CD4-positive, alpha-beta T cell treated with Interleukin-15 for 1 hour (primary cell): ENCODE results near the gene HOXB1.
"Not testable (repeated sequence)": the region's sequence is repeated elsewhere in the genome, so short reads cannot be mapped to it uniquely, and the experiment has no call there.

ENCODE experiments used
- DNase-seq: peaks from one replicate; pipeline ENCODE4 v3.0.0-alpha.2; 2020

The HOXB1 gene

DNA sequence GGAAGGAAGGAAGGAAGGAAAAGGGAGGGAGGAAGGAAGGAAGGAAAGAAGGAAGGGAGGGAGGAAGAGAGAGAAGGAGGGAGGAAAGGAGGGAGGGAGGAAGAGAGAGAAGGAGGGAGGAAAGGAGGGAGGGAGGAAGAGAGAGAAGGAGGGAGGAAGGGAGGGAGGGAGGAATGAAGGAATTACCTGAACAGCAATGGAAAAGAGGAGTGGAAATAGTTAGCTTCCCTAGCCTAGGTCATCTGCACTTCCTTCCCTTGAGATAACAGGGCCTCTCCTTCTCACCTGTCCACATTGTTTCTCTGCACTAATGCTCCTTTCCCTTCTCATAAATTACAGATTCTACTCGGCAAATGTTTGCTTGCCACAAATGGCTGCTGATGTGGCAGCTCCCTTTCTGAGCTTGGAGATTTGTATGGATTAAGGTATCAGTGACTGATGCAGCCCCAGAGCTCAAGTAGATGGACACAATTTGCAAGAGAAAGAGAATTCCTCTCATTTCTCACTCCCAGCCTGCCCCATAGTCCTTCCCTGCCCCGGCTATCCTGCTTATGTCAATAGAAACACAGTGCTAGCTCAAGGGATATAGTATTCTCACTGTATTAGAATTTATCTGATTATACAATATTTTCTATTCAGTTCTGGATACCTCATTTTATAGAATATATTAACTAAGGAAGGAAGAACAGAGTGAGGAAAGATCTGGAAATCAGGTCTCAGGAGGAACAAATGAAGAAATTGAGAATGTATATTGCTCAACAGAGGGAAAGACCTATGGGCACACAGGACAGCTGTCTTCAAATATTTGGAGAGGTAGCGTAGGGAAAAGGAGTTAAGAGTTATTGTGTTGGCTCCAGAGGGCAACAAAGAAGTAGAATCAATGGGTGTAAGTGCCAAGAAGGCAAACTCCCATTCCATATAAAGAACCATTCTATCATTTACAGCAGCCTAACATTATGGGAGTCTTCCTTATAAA, 14.6 kb downstream of the HOXB1 start:
- DNase-seq, result no peak

DNA sequence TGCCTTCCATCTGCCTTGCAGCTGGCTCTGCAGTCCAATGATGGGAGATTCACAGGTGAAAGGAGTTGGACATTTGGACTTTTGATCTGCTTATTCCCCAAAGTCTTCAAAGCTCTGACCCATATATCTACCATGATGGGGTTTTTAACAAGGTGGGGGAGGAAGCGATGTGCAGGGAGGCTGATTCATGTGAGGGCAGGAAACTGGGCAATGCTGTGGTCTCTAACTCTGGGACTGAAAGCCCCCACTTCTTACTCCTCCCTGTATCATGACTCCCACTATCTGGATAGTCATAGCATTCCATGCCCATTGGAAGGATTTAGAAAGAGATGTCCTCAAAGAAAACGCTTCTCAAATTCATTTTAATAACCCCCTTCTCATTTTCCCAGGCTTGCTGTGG, 16.3 kb downstream of the HOXB1 start:
- no peak for DNase-seq

DNA sequence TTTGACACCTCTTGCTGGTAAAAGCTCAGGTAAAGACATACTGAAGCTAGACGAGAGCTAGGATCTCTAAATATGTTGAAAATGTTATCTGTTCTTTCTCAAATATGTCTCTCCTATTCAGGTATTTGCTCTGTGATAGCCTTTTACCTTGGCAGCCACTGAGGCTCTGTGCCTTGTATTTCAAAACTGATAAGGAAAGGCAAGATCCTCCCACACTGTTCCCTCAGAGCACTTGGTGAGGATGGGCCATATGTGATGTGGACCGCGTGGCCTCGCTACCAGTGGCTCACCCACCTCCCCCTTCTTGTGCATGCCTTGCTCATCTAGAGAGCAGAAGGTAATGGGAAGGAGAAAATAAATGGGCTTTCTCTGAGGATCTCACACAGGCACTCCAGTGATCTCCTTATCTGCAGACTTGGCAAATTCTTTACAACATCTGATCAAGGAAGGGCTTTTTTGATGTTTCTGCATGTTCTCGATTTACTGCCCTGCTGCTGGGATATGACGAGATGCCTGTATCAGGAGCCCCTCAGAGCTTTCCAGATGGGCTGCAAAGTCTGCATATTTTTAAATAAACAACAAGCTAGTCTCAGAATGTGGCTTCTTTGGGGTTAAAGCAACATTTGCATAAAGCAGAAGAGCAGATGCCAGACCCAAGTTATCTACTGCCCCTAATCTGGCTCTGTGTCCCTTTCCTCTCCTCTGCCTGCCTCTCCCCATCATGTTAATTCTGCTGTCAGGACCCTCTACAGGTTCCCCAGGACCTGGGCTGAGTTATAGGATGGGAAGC, 16.9 kb downstream of the HOXB1 start:
- DNase-seq, result no peak

DNA sequence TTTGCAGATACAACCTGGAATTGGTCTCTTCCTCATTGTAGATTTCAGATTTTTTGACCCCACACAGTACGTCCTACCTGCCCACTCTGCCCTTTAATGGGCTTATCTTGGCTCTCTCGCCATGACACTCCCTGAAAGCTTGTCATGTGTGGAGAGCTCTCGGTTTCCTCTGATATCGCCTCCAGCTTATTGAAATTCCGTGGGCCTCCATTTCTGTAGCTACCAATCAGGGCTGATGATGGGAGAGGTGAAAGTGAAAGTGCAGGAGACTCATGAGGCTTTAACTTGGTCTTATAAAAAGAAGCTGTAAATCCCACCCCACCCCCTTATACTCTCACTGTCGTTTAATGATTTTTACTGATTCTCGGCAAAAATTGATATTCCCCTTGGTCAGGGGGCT, 17.7 kb downstream of the HOXB1 start:
- DNase-seq, result no peak

DNA sequence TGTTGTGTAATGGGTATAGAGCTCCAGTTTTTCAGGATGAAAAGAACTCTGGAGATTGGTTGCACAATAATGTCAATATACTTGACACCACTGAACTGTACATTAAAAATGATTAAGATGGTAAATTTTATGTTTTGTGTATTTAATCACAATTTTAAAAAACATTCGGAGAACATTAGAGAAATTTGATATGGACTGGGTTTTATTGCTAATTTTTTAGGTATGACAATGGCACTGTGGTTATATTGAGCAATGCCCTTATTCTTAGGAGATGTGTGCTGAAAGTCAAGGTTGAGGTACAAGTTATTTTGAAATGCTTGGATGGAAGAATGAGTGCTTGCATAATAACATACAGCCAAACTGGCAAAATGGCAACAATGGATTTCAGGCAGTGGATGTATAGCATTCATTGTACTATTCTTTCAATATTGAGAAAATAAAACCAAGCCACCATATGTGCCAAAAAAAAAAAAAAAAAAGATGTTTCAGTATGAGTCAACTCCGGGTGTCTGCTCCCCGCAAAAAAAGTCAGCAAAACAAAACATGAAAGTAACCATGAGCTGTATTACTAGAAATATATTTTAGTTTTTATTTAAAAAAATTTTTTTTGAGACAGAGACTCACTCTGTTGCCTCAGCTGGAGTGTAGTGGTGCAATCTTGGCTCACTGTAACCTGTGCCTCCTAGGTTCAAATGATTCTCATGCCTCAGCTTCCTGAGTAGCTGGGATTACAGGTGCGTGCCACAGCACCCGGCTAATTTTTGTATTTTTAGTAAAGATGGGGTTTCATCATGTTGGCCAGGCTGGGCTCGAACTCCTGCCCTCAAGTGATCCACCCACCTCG, 19.8 kb downstream of the HOXB1 start:
- DNase-seq, result no peak

DNA sequence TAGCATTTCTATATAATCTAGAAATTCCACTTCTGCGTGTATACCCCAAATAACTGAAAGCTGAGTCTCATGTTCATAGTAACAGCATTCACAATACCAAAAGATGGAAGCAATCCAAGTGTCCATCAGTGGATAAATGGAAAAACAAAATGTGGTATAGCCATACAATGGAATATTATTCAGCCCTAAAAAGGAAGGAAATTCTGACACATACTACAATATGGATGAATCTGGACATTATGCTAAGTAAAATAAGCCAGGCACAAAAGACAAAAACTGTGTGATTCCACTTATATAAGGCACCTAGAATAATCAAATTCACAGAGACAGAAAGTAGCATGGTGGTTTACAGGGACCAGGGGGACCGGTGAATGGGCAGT, 20.4 kb downstream of the HOXB1 start:
- no peak for DNase-seq

DNA sequence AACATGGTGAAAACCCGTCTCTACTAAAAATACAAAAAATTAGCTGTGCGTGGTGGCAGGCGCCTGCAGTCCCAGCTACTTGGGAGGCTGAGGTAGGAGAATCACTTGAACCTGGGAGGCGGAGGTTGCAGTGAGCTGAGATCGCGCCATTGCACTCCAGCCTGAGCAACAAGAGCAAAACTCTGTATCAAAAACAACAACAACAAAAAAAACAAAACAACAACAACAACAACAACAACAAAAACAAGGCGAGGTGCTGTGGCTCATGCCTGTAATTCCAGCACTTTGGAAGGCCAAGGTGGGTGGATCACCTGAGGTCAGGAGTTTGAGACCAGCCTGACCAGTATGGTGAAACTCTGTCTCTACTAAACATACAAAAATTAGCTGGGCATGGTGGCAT, 21.1 kb downstream of the HOXB1 start:
- not testable (repeated sequence) for DNase-seq

DNA sequence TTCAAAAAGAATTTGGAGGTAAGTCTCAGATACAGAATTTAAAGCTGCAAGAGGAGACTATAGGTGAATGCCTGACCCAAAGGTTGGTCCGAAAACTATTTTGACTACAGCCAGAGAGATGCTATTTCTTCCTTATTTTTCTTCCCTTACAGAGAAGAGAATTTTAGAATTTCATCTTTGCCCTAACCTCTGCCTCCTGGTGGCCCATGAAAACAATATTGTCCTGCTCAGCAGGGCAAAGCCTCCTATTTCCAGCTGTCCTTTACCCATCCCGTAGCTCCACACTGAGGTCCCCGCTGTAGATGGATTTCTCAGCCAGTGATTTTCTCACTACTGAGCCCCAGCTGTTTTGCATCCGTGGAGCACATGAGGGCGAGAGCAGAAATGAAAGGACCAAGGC, 24.6 kb downstream of the HOXB1 start:
- DNase-seq, result no peak

DNA sequence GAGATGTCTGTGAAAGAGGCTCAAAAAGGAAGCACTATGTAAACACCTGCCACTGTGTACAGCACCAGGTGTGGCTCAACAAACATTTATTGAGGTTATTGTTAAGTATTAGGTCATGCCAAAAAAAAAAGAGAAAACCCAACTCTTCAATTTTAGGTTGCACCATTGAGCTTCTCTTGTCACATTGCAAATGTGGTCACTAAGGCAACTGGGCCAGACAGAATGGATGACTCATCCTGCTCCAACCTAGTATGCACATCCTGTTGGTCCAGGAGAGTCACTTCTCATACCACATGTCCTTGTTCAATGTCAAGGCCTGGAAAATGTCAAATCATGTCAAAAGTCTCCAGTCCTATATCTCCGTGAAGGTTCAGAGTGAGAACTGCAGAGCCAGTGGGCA, 25.0 kb downstream of the HOXB1 start:
- DNase-seq, result peak; percentile 61

DNA sequence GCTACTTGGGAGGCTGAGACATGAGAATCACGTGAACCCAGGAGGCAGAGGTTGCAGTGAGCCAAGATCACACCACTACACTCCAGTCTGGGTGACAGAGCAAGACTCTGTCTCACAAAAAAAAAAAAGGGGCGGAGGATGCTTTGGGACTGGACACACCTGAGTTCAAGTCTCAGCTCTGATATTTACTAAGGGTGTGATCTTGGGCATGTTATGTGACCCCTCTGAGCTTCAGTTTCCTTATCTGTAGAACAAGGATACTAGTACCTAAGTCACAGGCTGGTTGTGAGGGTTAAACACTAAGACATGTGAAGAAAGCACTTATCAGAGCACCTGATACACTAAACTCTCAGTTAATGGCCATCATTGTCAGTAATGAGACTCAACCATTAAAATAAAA, 25.9 kb downstream of the HOXB1 start:
- no peak for DNase-seq

DNA sequence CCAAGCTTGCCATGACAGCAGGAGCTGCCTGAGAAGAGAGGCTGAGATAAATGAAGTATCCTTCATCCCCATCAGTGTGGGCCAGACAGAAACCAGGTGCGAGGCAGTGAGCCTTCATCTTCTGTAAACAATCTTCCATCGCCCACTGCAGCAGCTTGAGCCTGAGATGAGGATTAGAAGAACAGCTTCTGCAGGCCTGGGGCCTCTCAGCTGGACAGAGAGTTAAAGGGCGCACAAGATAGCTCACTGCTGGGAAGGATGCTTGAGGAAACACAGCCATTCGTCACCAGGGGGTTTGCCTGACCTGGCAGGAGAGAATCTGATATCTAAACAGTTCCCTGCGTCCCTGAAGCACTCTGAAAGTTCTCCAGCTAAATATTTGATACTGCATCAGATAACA, 27.1 kb downstream of the HOXB1 start:
- no peak for DNase-seq

DNA sequence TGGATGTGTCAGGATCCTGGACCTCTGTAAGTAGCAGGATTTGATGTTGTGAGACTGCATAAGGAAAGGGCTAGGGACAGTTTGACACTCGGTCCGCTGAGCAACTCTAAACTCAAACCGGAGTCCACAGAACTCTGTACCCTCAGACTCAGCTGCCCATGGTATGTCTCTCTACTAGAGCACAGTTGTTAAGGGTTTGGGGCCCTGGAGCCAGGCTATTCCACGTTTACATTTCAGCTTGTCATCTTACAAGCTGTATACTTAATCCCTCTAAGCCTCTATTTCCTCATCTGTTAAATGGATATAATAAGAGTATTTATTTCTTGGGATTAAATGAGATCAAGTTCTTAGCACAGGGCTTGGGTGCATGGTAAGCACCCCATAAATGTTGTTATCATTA, 27.9 kb downstream of the HOXB1 start:
- DNase-seq, result no peak

DNA sequence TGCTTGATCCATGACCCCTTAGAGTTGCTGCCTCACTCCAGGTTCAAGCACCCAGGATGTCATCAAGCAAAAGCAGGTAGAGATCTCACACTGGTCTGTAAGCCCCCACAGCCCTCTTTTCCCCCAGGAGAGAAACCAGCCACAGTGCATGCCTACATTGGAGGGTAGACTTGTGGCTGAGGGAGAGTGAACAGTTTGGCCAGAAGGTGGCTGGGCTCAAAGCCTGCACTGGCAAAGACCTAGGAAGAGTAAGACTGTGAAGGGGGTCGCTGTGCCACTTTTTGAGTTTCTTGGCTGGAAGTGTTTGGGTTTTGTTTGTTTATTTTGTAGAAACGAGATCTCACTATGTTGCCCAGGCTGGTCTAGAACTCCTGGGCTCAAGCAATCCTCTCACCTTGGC, 28.5 kb downstream of the HOXB1 start:
- no peak for DNase-seq

DNA sequence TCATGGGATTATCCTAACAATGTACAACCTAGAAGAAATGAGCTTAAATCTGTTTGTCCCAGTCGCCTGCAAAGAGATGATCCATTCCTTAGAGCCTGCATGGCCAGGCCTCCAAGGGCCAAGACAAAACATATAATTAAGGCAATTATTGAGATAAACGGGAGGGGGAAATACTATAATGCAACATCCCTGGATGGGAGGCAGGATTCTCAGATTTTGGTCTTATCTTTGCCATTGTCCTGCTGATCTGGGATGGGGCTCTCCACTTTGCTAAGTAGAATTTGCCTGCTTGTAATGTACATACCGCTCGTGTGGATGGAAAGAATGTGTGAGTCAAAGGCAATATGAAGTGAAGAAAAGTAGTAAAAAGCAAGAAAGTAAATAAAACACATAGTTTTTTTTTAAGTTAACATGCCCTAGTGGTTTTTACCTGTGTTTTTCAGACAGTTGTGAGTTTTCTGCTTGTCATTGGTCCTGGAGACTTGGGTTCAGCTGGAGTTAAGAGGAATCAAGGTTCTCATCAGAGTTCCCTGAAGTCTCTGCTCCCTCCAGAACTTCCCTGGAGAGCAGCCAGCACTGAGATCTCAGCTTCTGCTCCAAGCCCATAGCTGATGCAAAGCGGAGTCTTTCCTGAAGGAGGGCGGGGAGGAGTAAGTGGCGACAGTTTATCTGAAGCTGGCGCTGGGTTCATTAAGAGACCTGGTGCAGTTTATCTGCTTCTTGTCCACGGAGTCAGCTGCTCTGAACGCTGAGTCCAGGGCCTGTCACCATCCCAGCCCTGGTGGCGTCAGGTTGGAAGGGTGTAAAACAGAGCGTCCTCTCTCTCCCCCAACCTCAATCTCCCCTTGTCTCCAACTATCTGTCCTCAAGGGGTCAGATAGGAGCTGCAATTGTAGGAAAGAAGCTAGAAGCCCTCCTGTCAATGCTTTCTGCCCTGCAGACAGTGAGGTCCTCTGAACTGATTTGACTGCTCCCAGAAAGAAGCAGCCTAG, 30.1 kb downstream of the HOXB1 start:
- no peak for DNase-seq

DNA sequence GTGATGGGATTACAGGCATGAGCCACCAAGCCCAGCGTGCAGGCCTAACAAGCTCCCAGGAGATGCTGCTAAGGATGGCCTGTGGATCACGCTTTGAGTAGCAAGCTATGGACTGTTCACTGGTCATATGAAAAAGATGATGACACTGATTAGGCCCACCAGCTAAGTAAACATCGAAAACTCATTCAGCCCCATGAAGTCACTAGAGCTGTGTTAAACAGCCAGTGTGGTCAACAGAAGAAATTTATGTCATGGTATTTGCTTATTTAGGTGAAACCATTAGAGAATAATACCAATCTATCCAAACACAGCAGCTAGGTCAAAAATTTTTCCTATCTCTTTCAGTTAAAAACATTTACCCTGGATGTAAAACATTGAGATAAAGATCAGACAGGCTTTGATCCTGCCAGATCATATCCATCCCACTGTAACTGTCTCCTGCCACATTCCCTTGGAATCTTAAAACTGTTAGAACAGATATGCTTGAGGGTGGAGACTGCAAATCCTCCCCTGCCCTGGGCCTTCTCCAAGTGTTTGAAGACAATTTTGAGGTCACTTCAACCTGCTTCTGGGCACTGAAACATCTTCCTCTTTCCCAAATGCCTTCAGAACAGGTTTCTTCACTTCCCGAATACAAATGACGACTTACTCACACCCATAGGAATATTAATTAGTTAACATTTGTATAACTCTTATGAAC, 30.9 kb downstream of the HOXB1 start:
- DNase-seq, result no peak

DNA sequence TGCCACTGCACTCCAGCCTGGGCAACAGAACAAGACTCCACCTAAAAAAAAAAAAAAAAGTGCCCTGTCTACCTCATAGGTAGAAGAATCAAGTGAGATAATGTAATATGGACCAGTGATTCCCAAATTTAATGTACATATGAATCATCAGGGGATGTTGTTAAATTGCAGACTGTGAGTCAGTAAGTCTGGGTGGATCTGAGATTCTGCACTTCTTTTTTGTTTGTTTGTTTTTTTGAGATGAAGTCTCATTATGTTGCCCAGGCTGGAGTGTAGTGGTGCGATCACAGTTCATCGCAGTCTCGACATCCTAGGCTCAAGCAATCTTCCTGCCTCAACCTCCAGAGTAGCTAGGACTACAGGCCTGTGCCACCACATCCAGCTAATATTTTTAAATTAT, 31.6 kb downstream of the HOXB1 start:
- DNase-seq, result no peak

DNA sequence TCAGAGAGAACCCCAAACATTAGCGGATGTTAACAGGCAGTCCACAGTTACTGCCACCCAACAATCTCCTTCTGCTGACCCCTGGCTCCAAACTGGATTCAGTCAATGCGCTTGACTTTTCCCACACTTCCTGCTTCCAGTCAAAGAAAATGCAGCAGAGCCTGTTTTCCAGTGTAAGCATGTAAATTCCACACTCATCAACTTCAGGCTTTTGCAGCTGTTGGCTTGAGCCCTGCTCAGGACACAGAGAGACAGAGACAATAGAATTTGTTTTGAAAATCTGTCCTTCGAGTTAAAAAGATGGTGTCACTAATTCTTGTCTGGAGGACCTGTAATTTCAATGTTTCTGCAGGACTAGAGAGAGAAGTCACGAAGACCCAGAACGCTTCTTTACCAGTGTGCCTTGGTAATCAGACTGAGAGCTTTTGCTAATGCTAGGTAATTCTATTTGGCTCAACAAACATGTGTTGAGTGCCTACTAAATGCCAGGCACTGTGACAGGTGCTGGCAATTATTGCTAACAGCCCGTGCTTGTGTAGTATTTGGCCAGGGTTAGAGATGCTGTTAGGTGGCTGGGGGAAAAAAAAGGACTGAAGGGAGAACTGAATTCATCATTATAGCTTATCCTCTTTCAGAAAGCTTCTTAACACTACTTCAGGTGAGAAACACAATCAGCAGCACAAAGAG, 32.5 kb downstream of the HOXB1 start:
- no peak for DNase-seq

DNA sequence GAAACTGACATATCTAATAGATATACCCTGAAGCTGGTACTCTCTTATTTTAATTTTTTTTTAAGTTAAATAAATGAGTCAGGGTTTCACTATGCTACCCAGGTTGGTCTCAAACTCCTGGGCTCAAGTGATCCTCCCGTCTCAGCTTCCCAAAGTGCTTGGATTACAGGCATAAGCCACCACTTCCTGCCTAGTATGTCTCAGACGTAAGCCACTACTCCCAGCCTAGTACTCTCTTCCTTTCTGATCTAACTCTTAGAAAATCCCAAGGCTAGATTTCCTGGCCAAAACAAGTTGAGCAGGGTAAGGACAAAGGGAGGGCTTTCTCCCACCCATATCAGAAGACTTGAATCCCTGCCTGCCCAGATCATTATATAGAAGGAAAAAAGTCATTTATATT, 33.7 kb downstream of the HOXB1 start:
- no peak for DNase-seq

DNA sequence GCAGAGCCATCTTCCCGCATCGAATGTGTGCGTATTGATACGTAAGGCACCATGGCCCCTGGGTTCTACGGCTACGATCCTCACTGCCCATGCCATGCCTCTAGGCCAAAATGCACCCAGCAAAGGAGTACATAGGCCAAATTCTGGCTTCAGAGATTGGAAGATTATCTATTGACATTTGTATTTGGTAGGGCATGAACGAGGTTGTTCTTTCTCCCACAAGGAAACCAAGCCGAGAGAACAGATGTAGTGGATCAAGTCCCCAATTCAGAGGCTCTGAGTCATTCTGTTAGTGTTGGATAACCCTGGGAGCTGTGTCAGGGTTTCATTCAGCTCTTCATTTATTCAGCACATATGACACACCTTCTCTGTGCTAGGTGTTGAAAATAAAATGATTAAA, 36.5 kb downstream of the HOXB1 start:
- DNase-seq, result no peak

DNA sequence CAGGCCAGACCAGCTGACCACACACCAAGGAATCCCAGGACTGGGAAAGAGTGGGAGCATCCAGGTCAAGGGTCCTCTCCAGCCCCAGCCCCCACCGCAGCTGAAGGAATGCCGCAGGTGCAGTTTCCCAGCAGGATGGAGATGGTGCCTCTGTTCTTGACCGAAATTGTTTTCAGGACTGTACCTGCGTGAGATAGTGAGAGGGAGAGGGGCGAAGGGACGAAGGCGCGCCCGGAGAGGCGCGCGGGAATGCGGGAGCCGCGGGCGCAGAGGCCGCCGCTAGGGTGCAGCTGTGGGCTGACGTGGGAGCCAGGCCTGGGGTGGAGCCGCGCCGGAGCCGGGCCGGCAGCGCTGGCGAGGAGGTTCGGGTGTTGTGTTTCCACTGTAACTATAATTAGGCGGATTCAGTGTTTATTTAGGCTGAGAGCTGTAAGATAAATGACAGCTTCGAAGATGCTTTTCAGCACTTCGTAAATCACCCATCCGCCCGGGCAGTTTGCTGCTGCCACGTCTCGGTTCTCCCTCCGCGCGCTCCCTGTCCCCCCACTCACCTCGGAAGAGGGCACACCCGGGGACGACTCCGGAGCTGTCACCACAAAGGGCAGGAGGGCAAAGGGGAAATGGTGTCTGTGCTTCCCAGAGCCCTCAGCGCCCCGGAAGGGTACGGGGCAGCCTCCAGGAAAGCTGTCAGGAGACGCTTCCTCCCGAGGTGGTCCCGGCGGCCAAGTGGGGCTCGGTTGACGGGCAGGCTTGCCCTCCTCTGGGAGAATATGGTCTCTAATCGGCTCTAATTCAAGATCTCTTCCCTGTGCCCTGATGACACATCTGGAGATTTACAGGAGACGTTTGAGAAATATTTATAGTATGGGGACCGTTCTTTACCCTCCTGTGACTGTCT, 38.2 kb downstream of the HOXB1 start:
- peak; percentile 55 for DNase-seq
